KMS-11 (cell line): ENCODE results near the gene PLCG2.

Source experiments
- H2AFZ ChIP-seq: fragments of 200-600 bp; sonication (generic); 2 replicates; pipeline ENCODE4 v1.6.1; 2016; ENCODE audit warnings: antibody characterized with exemption, mixed run types, low read depth
- H3K27ac ChIP-seq: fragments of 200-600 bp; sonication (generic); 2 replicates; pipeline ENCODE4 v1.6.1; 2016; ENCODE audit warnings: mild to moderate bottlenecking, mixed run types
- H3K27me3 ChIP-seq: fragments of 200-600 bp; sonication (generic); 2 replicates; pipeline ENCODE4 v1.6.1; 2017; ENCODE audit warnings: mild to moderate bottlenecking, low read depth, mixed run types, moderate library complexity; ENCODE audit not compliant: insufficient read depth
- H3K36me3 ChIP-seq: fragments of 200-600 bp; sonication (generic); 2 replicates; pipeline ENCODE4 v1.6.1; 2017; ENCODE audit warnings: mild to moderate bottlenecking, mixed run types; ENCODE audit not compliant: insufficient read depth
- H3K4me1 ChIP-seq: fragments of 200-600 bp; sonication (generic); 2 replicates; pipeline ENCODE4 v1.6.1; 2016; ENCODE audit warnings: mild to moderate bottlenecking, low read depth, mixed run types; ENCODE audit not compliant: poor library complexity, severe bottlenecking
- H3K4me2 ChIP-seq: fragments of 200-600 bp; sonication (generic); 2 replicates; pipeline ENCODE4 v1.7.0; 2016; ENCODE audit warnings: mild to moderate bottlenecking, mixed run types
- H3K4me3 ChIP-seq: fragments of 200-600 bp; sonication (generic); IDR thresholded peaks from 2 replicates; pipeline ENCODE4 v1.6.1; 2017; ENCODE audit warnings: low read depth, low read length, mixed read lengths; ENCODE audit not compliant: insufficient read depth
- H3K79me2 ChIP-seq: fragments of 200-600 bp; sonication (generic); 2 replicates; pipeline ENCODE4 v1.6.1; 2016; ENCODE audit warnings: low read depth, mixed run types; ENCODE audit not compliant: insufficient read depth
- H3K9ac ChIP-seq: fragments of 200-600 bp; sonication (generic); 2 replicates; pipeline ENCODE4 v1.6.1; 2016; ENCODE audit warnings: mild to moderate bottlenecking, mixed run types
- H4K20me1 ChIP-seq: fragments of 200-600 bp; sonication (generic); 2 replicates; pipeline ENCODE4 v1.6.1; 2016; ENCODE audit warnings: mild to moderate bottlenecking, mixed run types; ENCODE audit not compliant: insufficient read depth
- CTCF ChIP-seq: fragments of 200-600 bp; sonication (generic); conservative IDR thresholded peaks from 2 replicates; pipeline ENCODE4 v1.6.1; 2017; ENCODE audit warnings: low read depth, mild to moderate bottlenecking, antibody characterized with exemption, low read length, moderate library complexity, mixed read lengths

Gene PLCG2

GRCh38 chr16:81848306-81848853 lies 69.3 kb downstream of the PLCG2 start:
- no peak for TF ChIP-seq CTCF
- Histone ChIP-seq H3K79me2 (no peaks in the 10 kb centered on the region), H4K20me1 (no peaks in the 10 kb centered on the region), H3K36me3 (no peaks in the 10 kb centered on the region), H2AFZ (no peak overlapping the region), H3K27me3 (no peaks in the 10 kb centered on the region), H3K9ac (no peak overlapping the region), H3K4me2 (no peak overlapping the region), H3K4me1 (no peaks in the 10 kb centered on the region), H3K4me3 (no peak overlapping the region), H3K27ac (no peak overlapping the region)

DNA sequence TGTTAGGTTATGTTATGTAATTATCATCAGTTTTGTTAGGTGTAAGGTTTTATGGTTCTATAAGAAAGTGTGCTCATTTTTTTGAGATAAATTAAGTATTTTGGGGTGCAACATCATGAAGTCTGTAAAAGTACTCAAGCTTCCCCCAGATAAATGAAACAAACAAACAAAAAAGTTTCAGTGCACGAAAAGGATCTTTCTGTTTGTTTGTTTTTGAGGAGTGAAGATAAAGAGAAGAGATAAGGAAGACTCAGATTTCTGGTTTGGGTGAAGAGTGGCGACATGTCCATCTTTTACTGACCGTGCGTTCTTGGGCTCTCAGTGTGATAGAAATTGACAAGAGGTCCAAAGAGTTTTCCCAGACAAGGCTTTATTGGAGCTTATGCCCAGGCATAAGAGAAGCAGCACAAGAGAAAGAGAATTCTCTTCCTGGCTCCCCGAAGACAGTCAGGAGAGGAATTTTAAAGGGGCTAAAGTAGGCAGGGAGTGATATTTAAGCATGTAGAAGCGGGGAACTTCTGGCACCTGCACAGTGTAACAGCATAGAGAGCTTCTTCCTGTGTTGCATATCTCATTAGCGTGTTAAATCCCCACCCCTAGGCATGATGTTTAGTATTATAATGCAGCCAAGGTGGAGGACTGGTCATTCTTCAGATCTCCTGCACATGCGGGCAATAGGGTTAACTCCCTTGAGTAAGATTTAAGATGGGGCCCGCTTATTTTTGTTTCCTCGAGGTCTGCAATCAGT lies 71.3 kb downstream of the PLCG2 start:
- Histone ChIP-seq H3K79me2 (no peaks in the 10 kb centered on the region), H2AFZ (no peak overlapping the region), H4K20me1 (no peaks in the 10 kb centered on the region), H3K27me3 (no peaks in the 10 kb centered on the region), H3K36me3 (no peaks in the 10 kb centered on the region), H3K4me2 (no peak overlapping the region), H3K27ac (no peak overlapping the region), H3K4me3 (no peak overlapping the region), H3K4me1 (no peaks in the 10 kb centered on the region), H3K9ac (no peak overlapping the region)
- no peak for TF ChIP-seq CTCF

DNA sequence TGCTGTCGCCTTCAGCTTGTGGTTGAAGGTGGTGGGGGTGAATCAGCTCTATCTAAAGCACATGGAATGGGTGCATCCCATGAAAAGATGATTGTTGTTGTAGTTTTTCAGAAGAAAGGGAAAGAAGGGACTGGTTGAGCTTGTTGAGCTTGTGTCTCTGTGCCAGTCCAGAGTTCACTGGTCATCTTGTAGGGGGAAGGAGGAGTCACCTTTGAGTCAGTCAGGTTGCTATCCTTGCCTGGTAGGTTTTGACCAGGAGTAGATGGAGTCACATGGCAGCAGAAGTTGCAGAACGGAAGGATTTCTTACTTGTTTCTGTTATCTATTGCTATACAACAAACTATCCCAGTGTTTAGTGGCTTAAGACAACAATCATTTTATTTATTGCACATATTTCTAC lies 73.3 kb downstream of the PLCG2 start:
- no peaks in the 10 kb centered on the region for H4K20me1 ChIP-seq
- no peak overlapping the region for H2AFZ ChIP-seq
- no peak overlapping the region for H3K27ac ChIP-seq
- H3K79me2 ChIP-seq, result no peaks in the 10 kb centered on the region
- no peak overlapping the region for H3K4me2 ChIP-seq
- no peaks in the 10 kb centered on the region for H3K4me1 ChIP-seq
- H3K4me3 ChIP-seq, result no peak overlapping the region
- no peak for TF ChIP-seq CTCF
- no peaks in the 10 kb centered on the region for H3K36me3 ChIP-seq
- no peaks in the 10 kb centered on the region for H3K27me3 ChIP-seq
- H3K9ac ChIP-seq, result no peak overlapping the region

GRCh38 chr16:81855552-81856153 lies 76.6 kb downstream of the PLCG2 start:
- Histone ChIP-seq H3K9ac (no peak overlapping the region), H3K4me2 (no peak overlapping the region), H3K4me3 (no peak overlapping the region), H3K79me2 (no peaks in the 10 kb centered on the region), H3K4me1 (no peaks in the 10 kb centered on the region), H4K20me1 (no peaks in the 10 kb centered on the region), H3K36me3 (no peaks in the 10 kb centered on the region), H3K27me3 (no peaks in the 10 kb centered on the region), H3K27ac (no peak overlapping the region), H2AFZ (no peak overlapping the region)
- no peak for TF ChIP-seq CTCF
